Measurements from ENCODE around the gene ZNF888. TPM values are rescaled to one million over a fixed set of nuclear protein-coding genes. Genes with fewer than 3 reads are reported as not detected.

ZNF888 gene
- total RNA-seq, 1 donor from 2014 or later, result 7.7 TPM

DNA sequence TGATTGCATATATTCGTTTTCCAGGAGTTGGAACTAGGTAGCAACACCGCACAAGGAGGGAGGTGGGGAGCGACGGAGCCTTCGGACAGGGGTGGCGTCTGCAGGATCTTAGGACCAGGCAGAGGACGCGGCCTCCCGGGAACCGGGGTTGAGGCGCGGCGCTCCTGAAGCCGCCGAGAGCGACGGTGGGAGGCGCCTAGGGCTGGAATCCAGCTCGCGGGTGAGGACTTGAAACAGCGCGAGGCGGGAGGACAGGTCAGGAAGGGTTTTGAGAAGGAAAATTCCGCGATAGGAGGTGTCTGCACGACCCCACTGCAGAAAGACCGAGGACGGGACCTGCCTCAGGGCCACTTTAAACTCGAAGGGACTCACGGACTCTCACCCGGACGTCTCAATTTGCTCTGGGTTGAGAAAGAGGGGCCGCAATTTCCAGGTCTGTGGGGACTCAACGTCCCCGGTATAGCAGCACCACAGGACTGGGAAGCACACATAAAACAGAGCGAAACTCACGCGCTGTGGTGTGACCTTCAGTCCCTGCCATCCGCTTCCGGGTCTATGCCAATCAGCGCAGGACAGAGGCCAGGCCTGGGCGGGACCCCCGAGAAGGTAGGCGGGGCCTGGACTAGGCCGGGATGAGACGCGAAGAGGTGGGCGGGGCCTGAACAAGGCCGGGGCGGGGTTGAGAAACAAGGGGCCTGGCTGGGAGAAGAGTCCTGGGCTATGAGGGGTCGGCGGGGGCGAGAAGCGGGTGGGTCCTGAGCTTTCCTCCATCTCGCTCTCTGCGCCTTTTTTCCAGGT, 25.9 kb downstream of the ZNF888 start, which contains the start of gene ZNF320:
ZNF320 (minus strand) TSS at position 498 of the 798 bp plus-strand sequence. CDS start 7,380 bp downstream, outside the sequence.
- H3K4me1 ChIP-seq (ENCODE audit: insufficient read depth, low read length), result no peaks in the 10 kb centered on the region
- Mint-ChIP-seq H3K4me1 (ENCODE audit: low read depth, unreplicated experiment) (peaks cover 3% of the 10 kb centered on the region), H3K4me3 (ENCODE audit: unreplicated experiment) (peak within 1 kb of the TSS; percentile 95), H3K9me3 (ENCODE audit: unreplicated experiment) (no peaks in the 10 kb centered on the region), H3K36me3 (ENCODE audit: low read depth, unreplicated experiment) (peaks cover 17% of the 10 kb centered on the region), H3K27ac (ENCODE audit: unreplicated experiment) (peak within 1 kb of the TSS; percentile 98), H3K27me3 (ENCODE audit: low read depth, unreplicated experiment) (no peaks in the 10 kb centered on the region)
- peak within 1 kb of the TSS; percentile 95 for H3K4me2 ChIP-seq (ENCODE audit: low read length)
- no peaks in the 10 kb centered on the region for H3K9me3 ChIP-seq (ENCODE audit: insufficient read depth, low read depth, low read length)
- no peaks in the 10 kb centered on the region for H4K20me1 ChIP-seq (ENCODE audit: insufficient read depth, low read length)
- H3K4me3 ChIP-seq (ENCODE audit: insufficient read depth, low read depth, low read length), result peak within 1 kb of the TSS; percentile 90
- H3K27ac ChIP-seq (ENCODE audit: low read depth, low read length), result peak within 1 kb of the TSS; percentile 73
- H3K9ac ChIP-seq (ENCODE audit: low read length), result peak within 1 kb of the TSS; percentile 90
- peaks cover 13% of the 10 kb centered on the region for H3K79me2 ChIP-seq (ENCODE audit: insufficient read depth, low read length)
- FAIRE-seq, result no peak
- TF ChIP-seq CTCF (IDR thresholded peaks at IDR 0.05; ENCODE audit: insufficient read depth, low read depth, low read length) (no peak), EZH2 (IDR thresholded peaks at IDR 0.05; ENCODE audit: insufficient read depth, low read length) (no peak)
- H2AFZ ChIP-seq (ENCODE audit: low read depth, low read length), result peak within 1 kb of the TSS; percentile 87
- DNase-seq (ENCODE audit: low read depth), result peak; percentile 83
- H3K27me3 ChIP-seq (ENCODE audit: insufficient read depth, low read length), result no peaks in the 10 kb centered on the region
- H3K36me3 ChIP-seq (ENCODE audit: insufficient read depth, low read length), result no peaks in the 10 kb centered on the region

GRCh38 chr19:52896431-52897137, 26.6 kb downstream of the ZNF888 start:
- no peaks in the 10 kb centered on the region for H3K36me3 ChIP-seq (ENCODE audit: insufficient read depth, low read length)
- peak; percentile 5 for DNase-seq (ENCODE audit: low read depth)
- Mint-ChIP-seq H3K27me3 (ENCODE audit: low read depth, unreplicated experiment) (no peaks in the 10 kb centered on the region), H3K4me1 (ENCODE audit: low read depth, unreplicated experiment) (peaks cover 3% of the 10 kb centered on the region), H3K27ac (ENCODE audit: unreplicated experiment) (peak overlapping the region; percentile 98), H3K4me3 (ENCODE audit: unreplicated experiment) (peak overlapping the region; percentile 95), H3K9me3 (ENCODE audit: unreplicated experiment) (no peaks in the 10 kb centered on the region), H3K36me3 (ENCODE audit: low read depth, unreplicated experiment) (peaks cover 18% of the 10 kb centered on the region)
- no peaks in the 10 kb centered on the region for H4K20me1 ChIP-seq (ENCODE audit: insufficient read depth, low read length)
- peaks cover 13% of the 10 kb centered on the region for H3K79me2 ChIP-seq (ENCODE audit: insufficient read depth, low read length)
- FAIRE-seq, result no peak
- no peak overlapping the region for H3K27ac ChIP-seq (ENCODE audit: low read depth, low read length)
- H3K27me3 ChIP-seq (ENCODE audit: insufficient read depth, low read length), result no peaks in the 10 kb centered on the region
- TF ChIP-seq CTCF (IDR thresholded peaks at IDR 0.05; ENCODE audit: insufficient read depth, low read depth, low read length), result no peak
- TF ChIP-seq EZH2 (IDR thresholded peaks at IDR 0.05; ENCODE audit: insufficient read depth, low read length), result no peak
- peak overlapping the region; percentile 90 for H3K4me3 ChIP-seq (ENCODE audit: insufficient read depth, low read depth, low read length)
- H3K9ac ChIP-seq (ENCODE audit: low read length), result peak overlapping the region; percentile 90
- peak overlapping the region; percentile 87 for H2AFZ ChIP-seq (ENCODE audit: low read depth, low read length)
- no peaks in the 10 kb centered on the region for H3K4me1 ChIP-seq (ENCODE audit: insufficient read depth, low read length)
- H3K4me2 ChIP-seq (ENCODE audit: low read length), result peak overlapping the region; percentile 95
- no peaks in the 10 kb centered on the region for H3K9me3 ChIP-seq (ENCODE audit: insufficient read depth, low read depth, low read length)

Measured in astrocyte (in vitro differentiated cells and primary cell).